ENCODE results near the gene KLC3.

Gene KLC3

GRCh38 chr19:45346449-45346848 is 5.9 kb downstream of the KLC3 start:
- Mint-ChIP-seq H3K36me3 (ENCODE audit: insufficient read depth) (no peaks in the 10 kb centered on the region), H3K27me3 (peaks cover 13 to 34% of the 10 kb centered on the region in 2 donors), H3K4me3 (no peak overlapping the region), H3K4me1 (ENCODE audit: low read depth in 2 of 2) (no peaks in the 10 kb centered on the region), H3K9me3 (no peaks in the 10 kb centered on the region), H3K27ac (no peak overlapping the region)
- ATAC-seq (replicated peaks) (no peak), DNase-seq (no peak)

- Mint-ChIP-seq H3K4me1 (ENCODE audit: low read depth in 2 of 2) (no peaks in the 10 kb centered on the region), H3K36me3 (ENCODE audit: insufficient read depth) (no peaks in the 10 kb centered on the region), H3K27me3 (peaks cover 13 to 34% of the 10 kb centered on the region in 2 donors), H3K9me3 (no peaks in the 10 kb centered on the region), H3K4me3 (no peak overlapping the region), H3K27ac (peak overlapping the region in 1 of 2 donors; percentile 51)
- no peak for DNase-seq
- no peak for ATAC-seq (replicated peaks)
Observed at GRCh38 chr19:45347570-45348366, 7.2 kb downstream of the KLC3 start.

- H3K27ac Mint-ChIP-seq: peak overlapping the region in 1 of 2 donors; percentile 51
- DNase-seq: no peak
- H3K36me3 Mint-ChIP-seq (ENCODE audit: insufficient read depth): peaks cover 3% of the 10 kb centered on the region
- H3K27me3 Mint-ChIP-seq: peaks cover 13 to 34% of the 10 kb centered on the region in 2 donors
- no peak for ATAC-seq (replicated peaks)
- no peaks in the 10 kb centered on the region for H3K9me3 Mint-ChIP-seq
- no peak overlapping the region for H3K4me3 Mint-ChIP-seq
- H3K4me1 Mint-ChIP-seq (ENCODE audit: low read depth in 2 of 2): no peaks in the 10 kb centered on the region
Observed at GRCh38 chr19:45348367-45349125, 8.0 kb downstream of the KLC3 start.

GRCh38 chr19:45349126-45349415 is 8.5 kb downstream of the KLC3 start:
- Mint-ChIP-seq H3K9me3 (no peaks in the 10 kb centered on the region), H3K4me1 (ENCODE audit: low read depth in 2 of 2) (no peaks in the 10 kb centered on the region), H3K36me3 (ENCODE audit: insufficient read depth) (peaks cover 3% of the 10 kb centered on the region), H3K27me3 (peaks cover 12 to 32% of the 10 kb centered on the region in 2 donors), H3K27ac (no peak overlapping the region), H3K4me3 (no peak overlapping the region)
- no peak for DNase-seq
- ATAC-seq (replicated peaks): no peak

GRCh38 chr19:45349430-45349941 is 8.9 kb downstream of the KLC3 start:
- H3K4me1 Mint-ChIP-seq (ENCODE audit: low read depth in 2 of 2): peaks cover 1 to 2% of the 10 kb centered on the region in 2 donors
- H3K4me3 Mint-ChIP-seq: no peak overlapping the region
- ATAC-seq (replicated peaks) (no peak), DNase-seq (no peak)
- no peaks in the 10 kb centered on the region for H3K9me3 Mint-ChIP-seq
- H3K27ac Mint-ChIP-seq: no peak overlapping the region
- H3K27me3 Mint-ChIP-seq: peaks cover 8 to 28% of the 10 kb centered on the region in 2 donors
- peaks cover 3% of the 10 kb centered on the region for H3K36me3 Mint-ChIP-seq (ENCODE audit: insufficient read depth)

GRCh38 chr19:45350477-45351058 is 10.0 kb downstream of the KLC3 start:
- Mint-ChIP-seq H3K27me3 (peaks cover 0 to 17% of the 10 kb centered on the region in 2 donors), H3K9me3 (no peaks in the 10 kb centered on the region), H3K4me3 (no peak overlapping the region), H3K36me3 (ENCODE audit: insufficient read depth) (peaks cover 3% of the 10 kb centered on the region), H3K4me1 (ENCODE audit: low read depth in 2 of 2) (peaks cover 2 to 4% of the 10 kb centered on the region in 2 donors), H3K27ac (no peak overlapping the region)
- ATAC-seq (replicated peaks): no peak
- no peak for DNase-seq

GRCh38 chr19:45351401-45351952 is 10.9 kb downstream of the KLC3 start:
- peaks cover 0 to 8% of the 10 kb centered on the region in 2 donors for H3K27me3 Mint-ChIP-seq
- no peak overlapping the region for H3K27ac Mint-ChIP-seq
- ATAC-seq (replicated peaks) (no peak), DNase-seq (no peak)
- H3K9me3 Mint-ChIP-seq: no peaks in the 10 kb centered on the region
- H3K4me3 Mint-ChIP-seq: no peak overlapping the region
- peaks cover 3% of the 10 kb centered on the region for H3K36me3 Mint-ChIP-seq (ENCODE audit: insufficient read depth)
- peaks cover 2 to 4% of the 10 kb centered on the region in 2 donors for H3K4me1 Mint-ChIP-seq (ENCODE audit: low read depth in 2 of 2)

GRCh38 chr19:45352062-45352461 is 11.5 kb downstream of the KLC3 start:
- Mint-ChIP-seq H3K27me3 (peaks cover 0 to 2% of the 10 kb centered on the region in 2 donors), H3K4me3 (no peak overlapping the region), H3K4me1 (ENCODE audit: low read depth in 2 of 2) (peaks cover 2 to 4% of the 10 kb centered on the region in 2 donors), H3K9me3 (no peaks in the 10 kb centered on the region), H3K36me3 (ENCODE audit: insufficient read depth) (peaks cover 3% of the 10 kb centered on the region), H3K27ac (no peak overlapping the region)
- ATAC-seq (replicated peaks) (no peak), DNase-seq (no peak)

- no peak for DNase-seq
- no peak for ATAC-seq (replicated peaks)
- H3K9me3 Mint-ChIP-seq: no peaks in the 10 kb centered on the region
- no peak overlapping the region for H3K27ac Mint-ChIP-seq
- H3K4me3 Mint-ChIP-seq: no peak overlapping the region
- peaks cover 3% of the 10 kb centered on the region for H3K36me3 Mint-ChIP-seq (ENCODE audit: insufficient read depth)
- no peaks in the 10 kb centered on the region for H3K27me3 Mint-ChIP-seq
- H3K4me1 Mint-ChIP-seq (ENCODE audit: low read depth in 2 of 2): peaks cover 2 to 4% of the 10 kb centered on the region in 2 donors
Observed at GRCh38 chr19:45352471-45352870, 11.9 kb downstream of the KLC3 start.

GRCh38 chr19:45352914-45353796 is 12.6 kb downstream of the KLC3 start:
- peak overlapping the region in 1 of 2 donors; percentile 29 for H3K27ac Mint-ChIP-seq
- no peak overlapping the region for H3K4me3 Mint-ChIP-seq
- no peaks in the 10 kb centered on the region for H3K9me3 Mint-ChIP-seq
- H3K36me3 Mint-ChIP-seq (ENCODE audit: insufficient read depth): peaks cover 3% of the 10 kb centered on the region
- DNase-seq (no peak), ATAC-seq (replicated peaks) (no peak)
- H3K27me3 Mint-ChIP-seq: no peaks in the 10 kb centered on the region
- peaks cover 2 to 4% of the 10 kb centered on the region in 2 donors for H3K4me1 Mint-ChIP-seq (ENCODE audit: low read depth in 2 of 2)

- H3K27ac Mint-ChIP-seq: peak overlapping the region in 1 of 2 donors; percentile 71
- no peaks in the 10 kb centered on the region for H3K27me3 Mint-ChIP-seq
- H3K4me3 Mint-ChIP-seq: no peak overlapping the region
- peaks cover 3% of the 10 kb centered on the region for H3K36me3 Mint-ChIP-seq (ENCODE audit: insufficient read depth)
- no peak for DNase-seq
- ATAC-seq (replicated peaks): peak; percentile 64
- peaks cover 2 to 7% of the 10 kb centered on the region in 2 donors for H3K4me1 Mint-ChIP-seq (ENCODE audit: low read depth in 2 of 2)
- no peaks in the 10 kb centered on the region for H3K9me3 Mint-ChIP-seq
Observed at GRCh38 chr19:45354241-45354842, 13.8 kb downstream of the KLC3 start.

GRCh38 chr19:45355402-45355801 is 14.9 kb downstream of the KLC3 start:
- peak overlapping the region in 1 of 2 donors; percentile 71 for H3K27ac Mint-ChIP-seq
- H3K36me3 Mint-ChIP-seq (ENCODE audit: insufficient read depth): peaks cover 10% of the 10 kb centered on the region
- no peaks in the 10 kb centered on the region for H3K9me3 Mint-ChIP-seq
- no peaks in the 10 kb centered on the region for H3K27me3 Mint-ChIP-seq
- no peak for ATAC-seq (replicated peaks)
- DNase-seq: no peak
- peaks cover 2 to 7% of the 10 kb centered on the region in 2 donors for H3K4me1 Mint-ChIP-seq (ENCODE audit: low read depth in 2 of 2)
- no peak overlapping the region for H3K4me3 Mint-ChIP-seq

Data from effector memory CD8-positive, alpha-beta T cell (primary cell).